Measurements from ENCODE around the gene PERP. TPM values are rescaled to one million over a fixed set of nuclear protein-coding genes. Genes with fewer than 3 reads are reported as not detected.
A peak's percentile ranks its signal among the peaks of the same experiment; 100 is the strongest.

PERP gene
- total RNA-seq, 2 donors from 2014 or later, result 4.6 to 8.5 TPM

DNA sequence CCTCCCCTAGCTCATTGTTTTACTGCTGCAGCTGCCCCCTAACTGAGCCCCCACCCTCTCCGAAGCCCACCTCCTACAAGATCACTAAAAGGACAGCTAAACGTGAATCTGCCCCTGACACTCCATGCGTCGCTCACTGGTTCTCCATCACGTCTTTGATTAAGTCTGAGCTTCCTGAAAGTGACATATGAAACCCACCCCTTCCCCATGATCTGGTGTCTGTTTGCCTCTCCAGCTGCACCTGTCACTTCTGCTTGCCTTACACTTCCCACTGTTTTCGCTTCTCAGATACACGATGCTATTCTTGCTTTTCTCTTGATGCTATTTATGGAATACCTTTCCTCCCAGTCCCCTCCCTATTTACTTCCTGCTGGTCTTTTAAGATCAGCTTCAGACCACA is 8.0 kb upstream of the PERP start:
- Mint-ChIP-seq H3K4me1 (ENCODE audit: low read depth) (peaks cover 6% of the 10 kb centered on the region), H3K27me3 (ENCODE audit: low read depth) (peaks cover 25% of the 10 kb centered on the region), H3K9me3 (no peaks in the 10 kb centered on the region), H3K4me3 (no peak overlapping the region), H3K36me3 (ENCODE audit: insufficient read depth in 2 of 2) (no peaks in the 10 kb centered on the region), H3K27ac (no peak overlapping the region)
- ATAC-seq (replicated peaks in 1 of 2), result no peak
- no peak for DNase-seq

DNA sequence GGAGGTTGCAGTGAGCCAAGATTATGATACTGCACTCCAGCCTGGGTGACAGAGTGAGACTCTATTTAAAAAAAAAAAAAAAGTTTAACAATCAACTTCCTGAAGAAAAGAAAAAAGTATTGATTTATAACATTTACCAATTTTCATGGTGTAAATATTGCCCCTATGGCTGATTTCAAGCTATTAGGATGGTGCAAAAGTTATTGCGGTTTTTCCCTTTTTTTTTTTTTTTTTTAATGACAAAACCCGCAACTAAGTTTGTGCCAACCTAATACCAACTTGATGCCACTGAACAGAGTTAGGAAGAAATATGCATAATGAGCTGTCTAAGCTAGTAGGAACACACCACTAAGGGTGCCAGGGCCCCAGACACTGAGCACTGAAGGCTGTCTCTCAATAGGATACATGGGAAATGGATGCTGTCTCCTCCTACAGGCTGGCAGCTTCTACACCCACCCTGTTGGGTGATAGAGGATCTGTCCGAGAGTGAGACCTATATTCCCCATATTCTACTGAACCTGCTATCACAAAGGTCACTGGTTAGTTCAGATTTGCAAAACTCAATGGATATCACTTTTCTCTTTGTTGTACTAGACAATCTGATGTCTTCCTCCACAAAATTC is 6.5 kb upstream of the PERP start:
- ATAC-seq (replicated peaks in 1 of 2) (no peak), DNase-seq (no peak)
- Mint-ChIP-seq H3K4me1 (ENCODE audit: low read depth) (peaks cover 6% of the 10 kb centered on the region), H3K9me3 (no peaks in the 10 kb centered on the region), H3K36me3 (ENCODE audit: insufficient read depth in 2 of 2) (no peaks in the 10 kb centered on the region), H3K27ac (no peak overlapping the region), H3K4me3 (no peak overlapping the region), H3K27me3 (ENCODE audit: low read depth) (peaks cover 25% of the 10 kb centered on the region)

DNA sequence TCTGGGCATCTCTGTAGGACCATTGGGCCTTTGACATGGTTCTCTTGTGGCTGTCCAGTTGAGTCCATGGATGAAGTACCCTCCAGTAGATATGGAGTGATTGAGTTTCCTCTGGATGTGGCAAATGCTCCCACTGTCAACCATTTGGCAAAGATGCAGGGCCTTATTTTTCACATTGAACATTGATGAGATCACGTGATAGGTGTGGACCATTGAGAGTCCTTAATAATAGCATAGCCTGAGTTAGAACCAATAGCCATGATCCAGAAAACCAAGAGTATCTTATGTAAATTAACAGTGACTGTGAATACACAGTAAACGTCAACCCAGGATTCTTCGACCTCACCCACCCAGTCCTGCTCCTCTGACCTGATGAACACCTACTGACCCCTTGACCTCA is 3.0 kb upstream of the PERP start:
- ATAC-seq (replicated peaks in 1 of 2) (no peak), DNase-seq (no peak)
- peaks cover 41% of the 10 kb centered on the region for H3K27me3 Mint-ChIP-seq (ENCODE audit: low read depth)
- no peak overlapping the region for H3K27ac Mint-ChIP-seq
- H3K36me3 Mint-ChIP-seq (ENCODE audit: insufficient read depth in 2 of 2), result peaks cover 0 to 1% of the 10 kb centered on the region in 2 donors
- H3K4me1 Mint-ChIP-seq (ENCODE audit: low read depth), result peaks cover 16% of the 10 kb centered on the region
- no peak overlapping the region for H3K4me3 Mint-ChIP-seq
- no peaks in the 10 kb centered on the region for H3K9me3 Mint-ChIP-seq

DNA sequence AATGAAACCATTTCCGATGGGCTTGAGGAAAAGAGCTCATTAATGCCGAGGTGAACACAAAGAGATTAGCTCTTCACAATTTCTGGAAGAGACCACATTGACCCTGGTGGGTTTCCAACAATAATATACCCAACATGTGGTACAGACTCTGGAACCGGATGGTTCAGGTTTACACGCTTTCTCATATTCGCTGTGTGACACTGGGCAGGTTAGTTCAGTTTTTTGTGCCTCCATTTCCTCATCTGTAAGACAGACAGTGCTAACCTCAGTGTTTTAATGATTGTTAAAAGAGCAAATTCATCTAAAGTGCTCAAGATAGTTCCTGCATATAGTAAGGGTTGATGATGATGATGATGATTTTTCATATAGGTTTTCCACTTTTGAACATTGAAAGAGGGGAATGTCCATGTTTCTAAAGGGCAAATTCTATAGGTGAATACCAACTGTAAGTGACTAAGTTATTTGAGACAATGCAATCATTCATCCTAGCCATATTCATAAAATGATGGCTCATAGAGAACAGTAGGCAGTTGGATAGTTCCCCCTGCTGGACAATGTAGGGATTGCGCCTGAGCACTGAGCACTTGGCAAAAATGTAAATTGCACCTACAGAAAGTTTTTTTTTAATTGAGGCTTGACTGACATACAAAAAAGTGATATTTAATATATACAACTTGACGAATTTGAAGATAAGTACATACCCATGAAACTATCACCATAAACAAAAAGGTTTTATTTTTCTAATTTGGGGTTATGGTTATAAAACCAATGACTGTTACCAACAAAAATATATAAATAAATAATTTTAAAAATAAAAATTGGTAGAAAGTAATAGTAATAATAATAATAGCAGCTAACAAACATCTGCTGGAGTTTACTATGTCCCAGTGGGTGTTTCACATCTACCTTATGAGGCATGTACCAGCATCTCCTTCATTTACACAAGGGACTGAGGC is 2.1 kb upstream of the PERP start:
- H3K4me1 Mint-ChIP-seq (ENCODE audit: low read depth), result peaks cover 16% of the 10 kb centered on the region
- peak; percentile 41 to 42 for ATAC-seq (replicated peaks in 1 of 2)
- H3K4me3 Mint-ChIP-seq, result peak overlapping the region in 1 of 2 donors; percentile 61
- H3K27me3 Mint-ChIP-seq (ENCODE audit: low read depth), result peaks cover 41% of the 10 kb centered on the region
- DNase-seq, result peak; percentile 77 to 83
- H3K9me3 Mint-ChIP-seq, result no peaks in the 10 kb centered on the region
- no peak overlapping the region for H3K27ac Mint-ChIP-seq
- peaks cover 0 to 1% of the 10 kb centered on the region in 2 donors for H3K36me3 Mint-ChIP-seq (ENCODE audit: insufficient read depth in 2 of 2)

DNA sequence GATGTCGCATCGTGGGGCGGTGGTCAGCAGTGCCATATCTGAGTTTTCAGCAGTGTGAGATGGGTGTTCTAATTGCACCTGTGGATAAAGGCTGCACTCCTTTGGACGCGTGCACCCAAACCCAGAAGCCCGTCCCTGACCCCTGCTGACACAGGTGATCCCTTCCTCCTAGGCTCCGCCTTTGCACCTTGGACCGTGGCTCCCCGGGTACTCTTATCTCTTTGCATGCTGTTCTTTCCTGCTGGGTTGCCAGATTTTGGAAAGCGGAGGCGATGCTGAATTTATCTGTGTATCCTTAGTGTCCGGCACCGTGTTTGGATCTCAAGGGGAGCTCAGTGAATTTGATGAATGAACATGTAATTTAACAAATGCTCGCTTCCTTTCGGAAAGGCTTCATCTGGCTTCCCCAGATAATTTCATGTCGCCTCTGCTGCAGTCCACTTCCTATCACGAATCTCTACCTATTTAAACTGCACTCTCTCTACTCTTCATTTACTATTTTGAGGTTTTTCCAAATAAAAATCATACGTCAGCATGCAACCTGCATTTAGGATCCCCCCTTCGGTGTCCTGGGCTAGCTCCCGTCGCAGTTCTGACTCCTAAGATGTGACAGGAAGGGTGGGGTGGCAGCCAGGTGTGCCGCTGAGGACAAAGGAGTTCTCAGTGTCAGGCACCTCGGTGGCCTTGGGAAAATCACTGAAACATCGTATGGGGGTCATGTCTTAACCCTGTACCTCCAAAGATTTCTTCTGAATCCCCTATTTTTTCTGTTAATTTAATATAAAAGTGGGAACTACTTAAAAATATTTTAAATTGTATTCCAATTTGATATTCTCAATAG is 753 bp upstream of the PERP start:
- peaks cover 0 to 1% of the 10 kb centered on the region in 2 donors for H3K36me3 Mint-ChIP-seq (ENCODE audit: insufficient read depth in 2 of 2)
- ATAC-seq (replicated peaks in 1 of 2), result peak; percentile 42 to 47
- peaks cover 16% of the 10 kb centered on the region for H3K4me1 Mint-ChIP-seq (ENCODE audit: low read depth)
- no peaks in the 10 kb centered on the region for H3K9me3 Mint-ChIP-seq
- peak; percentile 24 to 37 for DNase-seq
- H3K4me3 Mint-ChIP-seq, result peak overlapping the region; percentile 90 to 95
- H3K27me3 Mint-ChIP-seq (ENCODE audit: low read depth), result peaks cover 41% of the 10 kb centered on the region
- peak overlapping the region; percentile 63 for H3K27ac Mint-ChIP-seq

DNA sequence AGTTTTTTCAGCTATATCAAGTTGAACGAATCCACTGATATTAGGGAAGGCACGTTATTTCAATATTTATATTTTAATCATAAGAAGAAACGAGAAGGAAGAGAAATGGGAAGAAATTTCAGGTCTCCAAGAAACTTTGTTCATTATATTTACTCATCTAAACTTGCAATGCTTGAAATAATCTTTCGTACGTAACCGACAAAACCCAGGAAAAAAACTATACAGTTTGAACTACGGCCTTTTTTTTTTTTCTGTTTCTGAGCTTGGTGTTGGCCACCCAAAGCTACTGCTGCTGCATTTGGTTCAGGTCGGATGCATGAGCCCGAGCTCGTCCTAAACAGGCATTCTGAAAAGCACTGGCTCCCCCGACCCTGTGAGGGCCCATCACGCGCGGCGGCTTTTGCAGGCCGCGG is 548 bp downstream of the PERP start:
- H3K27me3 Mint-ChIP-seq (ENCODE audit: low read depth), result peaks cover 46% of the 10 kb centered on the region
- H3K4me3 Mint-ChIP-seq, result peak overlapping the region; percentile 90 to 95
- H3K9me3 Mint-ChIP-seq, result no peaks in the 10 kb centered on the region
- H3K27ac Mint-ChIP-seq, result peak overlapping the region; percentile 64
- peaks cover 16% of the 10 kb centered on the region for H3K4me1 Mint-ChIP-seq (ENCODE audit: low read depth)
- DNase-seq (no peak), ATAC-seq (replicated peaks in 1 of 2) (no peak)
- H3K36me3 Mint-ChIP-seq (ENCODE audit: insufficient read depth in 2 of 2), result peaks cover 0 to 1% of the 10 kb centered on the region in 2 donors

DNA sequence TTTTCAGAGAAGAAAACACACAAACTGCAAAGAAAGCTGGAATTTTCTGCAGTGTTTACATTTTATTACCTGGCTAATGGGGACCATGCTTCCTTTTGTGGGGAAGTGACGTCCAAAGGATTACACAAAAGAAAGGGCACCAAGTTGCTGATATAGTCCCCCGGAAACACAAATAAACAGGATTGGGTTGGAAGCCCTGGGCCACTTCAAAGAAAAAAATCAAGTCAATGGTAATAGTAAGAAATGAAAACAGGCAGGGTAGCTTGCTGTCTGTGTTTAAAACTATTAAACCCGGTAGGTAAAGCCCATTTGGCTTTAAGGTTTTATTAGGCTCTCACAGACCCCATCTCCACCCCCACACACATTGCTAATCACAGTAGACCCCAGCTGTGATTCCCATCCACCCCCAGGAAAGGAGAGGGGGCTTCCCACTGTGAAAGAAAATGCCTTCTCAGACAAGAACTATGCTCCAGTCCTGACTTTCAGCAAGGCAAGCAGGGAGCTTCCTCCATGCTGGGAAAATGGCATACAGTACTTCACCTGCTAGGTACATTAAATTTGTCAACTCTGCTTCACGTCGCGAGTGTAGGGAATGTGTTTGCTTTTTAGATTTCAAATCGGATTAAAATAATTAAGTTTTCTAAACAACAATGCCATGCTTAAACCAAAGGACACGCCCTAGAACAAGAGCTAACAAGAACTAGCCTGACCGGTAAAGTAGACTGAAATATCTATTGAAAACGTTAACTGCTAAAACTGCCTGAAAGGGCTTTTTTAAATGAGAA is 1.1 kb downstream of the PERP start:
- Mint-ChIP-seq H3K4me3 (peak overlapping the region; percentile 90 to 95), H3K4me1 (ENCODE audit: low read depth) (peaks cover 16% of the 10 kb centered on the region), H3K9me3 (no peaks in the 10 kb centered on the region), H3K27me3 (ENCODE audit: low read depth) (peaks cover 44% of the 10 kb centered on the region), H3K36me3 (ENCODE audit: insufficient read depth in 2 of 2) (peaks cover 0 to 1% of the 10 kb centered on the region in 2 donors), H3K27ac (peak overlapping the region; percentile 64)
- ATAC-seq (replicated peaks in 1 of 2) (no peak), DNase-seq (no peak)

DNA sequence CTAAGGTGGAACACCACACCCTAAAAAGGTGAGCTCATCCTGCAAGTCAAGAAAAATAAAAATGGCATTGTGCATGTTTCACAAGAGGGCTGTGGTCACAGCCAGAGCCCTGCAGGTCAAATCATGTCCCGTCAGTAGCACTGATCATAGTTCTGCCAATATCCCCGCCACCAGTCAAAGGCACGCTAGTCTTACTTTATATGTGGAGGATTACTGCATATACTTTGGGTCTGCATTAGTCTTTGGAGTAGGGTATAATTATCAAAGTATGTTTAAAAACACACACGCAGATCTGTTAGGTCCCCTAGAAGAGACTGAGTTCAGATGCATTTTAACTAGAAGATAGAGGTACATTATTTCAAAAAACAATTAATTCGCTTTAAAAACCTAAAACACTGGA is 1.8 kb downstream of the PERP start:
- ATAC-seq (replicated peaks in 1 of 2) (no peak), DNase-seq (no peak)
- Mint-ChIP-seq H3K9me3 (no peaks in the 10 kb centered on the region), H3K27me3 (ENCODE audit: low read depth) (peaks cover 40% of the 10 kb centered on the region), H3K36me3 (ENCODE audit: insufficient read depth in 2 of 2) (peaks cover 0 to 1% of the 10 kb centered on the region in 2 donors), H3K27ac (no peak overlapping the region), H3K4me3 (peak overlapping the region in 1 of 2 donors; percentile 95), H3K4me1 (ENCODE audit: low read depth) (peaks cover 16% of the 10 kb centered on the region)

DNA sequence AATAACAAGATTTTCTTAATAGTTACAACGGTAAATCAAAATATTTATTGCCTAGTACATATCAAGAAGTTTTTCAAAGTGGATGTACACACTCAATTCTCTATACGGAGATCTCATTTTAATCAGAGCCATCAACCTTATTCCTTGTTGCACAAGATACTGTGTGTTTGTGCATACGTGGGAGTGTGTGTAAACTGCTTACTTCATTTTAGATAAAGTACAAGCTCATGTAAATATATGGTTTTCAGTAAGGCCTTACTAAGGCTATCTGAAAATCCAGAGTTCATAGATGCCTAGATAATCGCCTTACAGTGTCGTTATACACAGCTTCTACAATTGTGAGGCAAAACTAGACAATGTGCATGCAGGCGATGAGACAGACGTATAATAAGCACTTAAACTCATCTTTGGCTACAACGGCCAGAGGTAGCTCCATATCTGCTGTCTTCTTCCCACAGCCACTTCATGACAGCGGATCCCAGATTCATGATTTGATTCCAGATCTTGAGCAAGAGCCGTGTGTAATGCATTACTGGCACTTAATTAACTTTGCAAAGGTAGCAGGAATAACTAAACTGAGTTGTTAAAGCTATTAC is 2.5 kb downstream of the PERP start:
- H3K36me3 Mint-ChIP-seq (ENCODE audit: insufficient read depth in 2 of 2), result peaks cover 0 to 1% of the 10 kb centered on the region in 2 donors
- H3K4me3 Mint-ChIP-seq, result no peak overlapping the region
- DNase-seq, result no peak
- no peak overlapping the region for H3K27ac Mint-ChIP-seq
- no peaks in the 10 kb centered on the region for H3K9me3 Mint-ChIP-seq
- no peak for ATAC-seq (replicated peaks in 1 of 2)
- H3K27me3 Mint-ChIP-seq (ENCODE audit: low read depth), result peaks cover 40% of the 10 kb centered on the region
- H3K4me1 Mint-ChIP-seq (ENCODE audit: low read depth), result peaks cover 16% of the 10 kb centered on the region

DNA sequence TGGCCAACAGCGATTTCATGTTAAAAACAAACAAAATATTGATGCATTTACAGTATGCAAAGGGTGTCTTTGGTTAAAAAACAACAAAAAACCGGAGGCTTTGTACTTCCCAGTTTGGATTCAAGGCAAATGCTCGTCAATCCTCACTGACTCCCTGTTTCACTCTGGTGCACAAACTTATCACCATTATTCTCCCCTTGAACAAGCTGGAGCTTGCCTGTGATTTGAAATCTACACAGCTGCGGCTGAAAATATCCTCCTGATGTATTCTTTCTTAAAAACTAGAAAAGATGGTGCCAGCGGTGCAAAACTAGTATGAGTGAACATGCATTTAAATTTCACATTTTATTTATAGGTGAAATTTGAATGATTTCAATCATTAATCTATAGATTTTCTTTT is 3.3 kb downstream of the PERP start:
- peaks cover 40% of the 10 kb centered on the region for H3K27me3 Mint-ChIP-seq (ENCODE audit: low read depth)
- H3K9me3 Mint-ChIP-seq, result no peaks in the 10 kb centered on the region
- ATAC-seq (replicated peaks in 1 of 2), result no peak
- peaks cover 16% of the 10 kb centered on the region for H3K4me1 Mint-ChIP-seq (ENCODE audit: low read depth)
- peaks cover 0 to 1% of the 10 kb centered on the region in 2 donors for H3K36me3 Mint-ChIP-seq (ENCODE audit: insufficient read depth in 2 of 2)
- no peak for DNase-seq
- no peak overlapping the region for H3K27ac Mint-ChIP-seq
- H3K4me3 Mint-ChIP-seq, result no peak overlapping the region

DNA sequence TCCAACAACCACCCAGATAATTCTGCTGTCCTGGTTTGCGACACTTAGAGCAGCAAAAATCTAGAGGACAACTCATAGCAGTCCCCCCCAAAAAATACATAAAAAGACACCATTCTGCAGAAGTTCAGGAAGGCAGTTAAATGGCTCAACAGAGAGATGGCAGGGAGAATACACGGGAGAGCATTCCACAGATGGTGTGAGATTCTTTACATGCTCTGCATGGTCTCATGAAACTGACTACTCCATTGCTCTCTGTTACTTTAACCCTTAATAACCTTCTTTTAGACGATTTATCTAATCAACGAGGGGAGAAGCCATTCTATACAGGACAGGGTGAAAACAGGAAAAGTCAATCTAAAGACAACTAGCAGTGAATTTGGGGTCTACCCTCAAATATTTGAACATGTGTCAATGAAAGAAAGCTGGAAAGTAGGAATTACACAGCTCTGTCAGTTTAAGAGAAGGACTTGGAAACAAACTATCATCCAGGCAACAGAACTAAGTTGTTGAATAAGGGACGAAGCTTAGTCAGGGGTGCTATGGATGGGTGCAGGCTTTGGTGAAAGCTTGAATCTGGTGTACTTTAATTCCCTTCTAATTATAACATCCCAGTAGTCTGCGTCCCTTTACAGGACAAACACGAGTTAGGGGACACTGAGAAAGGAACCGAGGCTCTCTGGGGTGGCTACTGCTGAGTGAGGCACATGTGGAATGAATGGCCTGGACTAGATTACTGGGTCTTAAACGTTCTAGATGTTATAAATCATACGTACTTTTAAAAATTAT is 5.1 kb downstream of the PERP start:
- no peak overlapping the region for H3K4me3 Mint-ChIP-seq

More for the DNA sequence above, 5.1 kb downstream of the PERP start:
- Mint-ChIP-seq H3K36me3 (ENCODE audit: insufficient read depth in 2 of 2) (no peaks in the 10 kb centered on the region), H3K9me3 (peaks cover 0 to 2% of the 10 kb centered on the region in 2 donors), H3K27me3 (ENCODE audit: low read depth) (peaks cover 44% of the 10 kb centered on the region), H3K27ac (no peak overlapping the region), H3K4me1 (ENCODE audit: low read depth) (peaks cover 7% of the 10 kb centered on the region)
- ATAC-seq (replicated peaks in 1 of 2), result no peak
- no peak for DNase-seq

Data from activated T-cell treated with anti-CD3 and anti-CD28 coated beads, Interleukin-2, amount 50 U/mL, for 72 hours (primary cell).